Motor neuron (in vitro differentiated cells): ENCODE measurements around the gene ZBTB22. TPM values are rescaled to one million over a fixed set of nuclear protein-coding genes. Genes with fewer than 3 reads are reported as not detected.
"Not testable (repeated sequence)": the region's sequence is repeated elsewhere in the genome, so short reads cannot be mapped to it uniquely, and the experiment has no call there.

Experiments used
- ATAC-seq, 8 experiments: fragments of 200-7000 bp; cut with Tn5 transposase; replicated peaks in 6 of 8; 2 replicates each; pipeline ENCODE4 v1.8.0; 2021; ENCODE audit warnings: mild to moderate bottlenecking in 8 of 8, moderate library complexity in 8 of 8
- H3K27ac ChIP-seq, 2 donors: fragments of 250-450 bp; sonication (Bioruptor Pico); 2 replicates each; pipeline ENCODE4 v1.9.0; 2021; ENCODE audit warnings: antibody characterized with exemption in 2 of 2, mild to moderate bottlenecking in 2 of 2, moderate library complexity in 1 of 2
- H3K4me1 ChIP-seq, 2 donors: fragments of 250-450 bp; sonication (Bioruptor Pico); replicated peaks in 1 of 2; 2 replicates each; pipeline ENCODE4 v1.6.1; 2021; ENCODE audit warnings: antibody characterized with exemption in 2 of 2, mild to moderate bottlenecking in 2 of 2, moderate library complexity in 1 of 2
- H3K4me3 ChIP-seq, 5 donors: fragments of 250-450 bp; sonication (Bioruptor Pico); 2 replicates each; pipeline ENCODE4 v1.9.0; 2021; ENCODE audit warnings: antibody characterized with exemption in 5 of 5, mild to moderate bottlenecking in 5 of 5, moderate library complexity in 4 of 5
- WGBS, 10 experiments: fragments of 450-650 bp; shearing (Covaris generic); methylation state at CpG; one replicate each; pipeline ENCODE4 v1.0.0; 2022; 5-methylcytosine and 5-hydroxymethylcytosine counted together
- in situ Hi-C, 9 experiments: fragments of 400-800 bp; cut with MboI; loops; one replicate each; pipeline ENCODE4 v1.15.0; 2021; ENCODE audit warnings: low sequenced_read_pairs in 9 of 9, low pct_unique_long_range_greater_than_20kb in 2 of 9; ENCODE audit not compliant: unreplicated experiment in 9 of 9
- total RNA-seq, 8 experiments: library from RNA; unstranded; fragments of 300-600 nt; gene quantifications; 2 replicates each; pipeline versions ENCODE4 v1.2.3 to v1.2.4, GENCODE V29; 2022

ZBTB22 gene, protein sequence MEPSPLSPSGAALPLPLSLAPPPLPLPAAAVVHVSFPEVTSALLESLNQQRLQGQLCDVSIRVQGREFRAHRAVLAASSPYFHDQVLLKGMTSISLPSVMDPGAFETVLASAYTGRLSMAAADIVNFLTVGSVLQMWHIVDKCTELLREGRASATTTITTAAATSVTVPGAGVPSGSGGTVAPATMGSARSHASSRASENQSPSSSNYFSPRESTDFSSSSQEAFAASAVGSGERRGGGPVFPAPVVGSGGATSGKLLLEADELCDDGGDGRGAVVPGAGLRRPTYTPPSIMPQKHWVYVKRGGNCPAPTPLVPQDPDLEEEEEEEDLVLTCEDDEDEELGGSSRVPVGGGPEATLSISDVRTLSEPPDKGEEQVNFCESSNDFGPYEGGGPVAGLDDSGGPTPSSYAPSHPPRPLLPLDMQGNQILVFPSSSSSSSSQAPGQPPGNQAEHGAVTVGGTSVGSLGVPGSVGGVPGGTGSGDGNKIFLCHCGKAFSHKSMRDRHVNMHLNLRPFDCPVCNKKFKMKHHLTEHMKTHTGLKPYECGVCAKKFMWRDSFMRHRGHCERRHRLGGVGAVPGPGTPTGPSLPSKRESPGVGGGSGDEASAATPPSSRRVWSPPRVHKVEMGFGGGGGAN
- 10 to 100 TPM in 7 of 8 experiments, 1 to 10 TPM in 1; 9.5 to 27.4 (median 18.9) TPM for total RNA-seq

DNA sequence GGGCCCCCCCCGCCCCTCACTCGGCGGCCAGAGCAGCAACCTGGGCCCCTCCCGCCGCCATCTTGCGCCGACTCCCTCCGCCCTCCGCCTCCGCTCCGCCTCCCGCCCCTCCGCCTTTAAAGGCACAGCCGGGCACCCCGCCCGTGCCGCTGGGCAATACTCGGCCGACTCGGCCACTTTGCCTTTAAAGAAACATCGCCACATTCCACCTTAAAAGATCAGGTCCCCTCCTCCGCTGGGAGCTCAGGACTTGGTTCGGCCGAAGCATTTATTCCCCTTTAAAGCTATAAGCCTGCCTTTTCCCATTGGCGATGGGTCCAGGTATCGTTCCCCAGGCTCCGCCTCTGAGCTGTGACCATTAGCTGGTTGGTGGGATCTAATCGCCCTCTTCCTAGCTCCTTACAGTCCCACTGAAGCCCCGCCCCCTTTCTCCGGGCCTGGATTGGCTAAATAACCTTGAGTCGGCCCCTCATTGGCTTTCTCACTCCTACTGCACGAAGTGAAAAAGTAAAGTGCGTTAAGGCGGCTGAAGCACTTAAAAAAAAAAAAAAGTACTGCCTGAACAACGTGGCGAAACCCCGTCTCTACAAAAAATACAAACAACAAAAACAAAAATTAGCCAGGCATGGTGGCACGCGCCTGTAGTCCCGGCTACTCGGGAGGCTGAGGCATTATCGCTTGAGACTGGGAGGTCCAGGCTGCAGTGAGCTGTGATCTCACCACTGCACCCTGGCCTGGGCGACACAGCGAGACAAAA, at the start of gene ZBTB22:
ZBTB22 (minus strand) TSS at position 76 of the 757 bp plus-strand sequence. CDS start 828 bp downstream, outside the sequence.
- peaks cover 19 to 22% of the 10 kb centered on the region in 2 donors for H3K4me1 ChIP-seq
- in situ Hi-C loops, result no loop called here
- ATAC-seq, result peak; percentile 51 to 89 (median 85)
- peak within 1 kb of the TSS; percentile 27 to 59 (median 45) for H3K4me3 ChIP-seq
- WGBS, 10 experiments, result 0 to 7% (median 1%) methylated on average over 2 to 25 of the region's 44 CpGs; no CpG with 5 or more reads in 1 of the 10 experiments
- peak within 1 kb of the TSS; percentile 62 to 79 for H3K27ac ChIP-seq

- in situ Hi-C loops, result no loop called here
- H3K4me1 ChIP-seq, result peaks cover 2 to 4% of the 10 kb centered on the region in 2 donors
- H3K4me3 ChIP-seq, result no peak overlapping the region
- H3K27ac ChIP-seq, result no peak overlapping the region
- ATAC-seq, result no peak
- 71 to 100% (median 85%) methylated on average over 1 to 8 of the region's 8 CpGs for WGBS, 10 experiments
Measured at GRCh38 chr6:33367009-33367714, 49.6 kb upstream of the ZBTB22 start.

DNA sequence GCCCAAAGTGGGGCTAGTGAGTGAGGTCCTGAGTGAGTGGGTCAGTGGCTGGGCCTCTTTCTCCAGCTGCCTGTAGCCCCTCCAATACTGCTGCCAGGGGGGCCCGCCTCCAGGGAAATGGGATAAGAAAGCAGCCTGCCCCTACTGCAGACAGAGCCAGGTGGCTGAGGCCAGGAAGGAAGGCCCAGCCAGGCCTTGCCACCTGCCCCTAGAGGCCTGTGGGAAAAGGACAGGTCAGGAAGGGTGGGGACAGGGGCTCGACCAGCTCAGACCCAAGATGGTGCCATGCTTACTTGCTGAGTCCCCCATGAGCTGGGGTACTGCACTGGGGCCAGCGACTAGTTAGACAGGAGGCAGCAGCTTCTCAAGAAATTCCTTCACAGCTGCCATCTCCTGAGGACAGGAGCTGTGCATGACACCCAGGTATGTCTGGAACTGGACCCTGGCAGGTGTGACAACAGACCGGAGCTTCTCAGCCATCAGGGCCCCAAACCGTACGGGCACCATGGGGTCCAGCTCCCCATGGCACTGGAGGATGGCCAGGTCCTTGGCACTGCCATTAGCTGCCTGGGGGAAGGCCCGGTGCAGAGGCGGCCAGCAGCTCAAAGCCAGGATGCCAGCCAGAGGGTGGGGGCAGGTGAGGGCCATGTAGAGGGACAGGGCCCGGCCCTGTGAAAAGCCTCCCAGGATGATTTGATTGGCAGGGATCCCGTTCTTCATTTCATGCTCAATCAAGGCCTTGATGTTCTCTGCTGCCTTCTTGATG, 47.8 kb upstream of the ZBTB22 start:
- in situ Hi-C loops, H3K4me1 ChIP-seq, H3K4me3 ChIP-seq, H3K27ac ChIP-seq: not testable (repeated sequence)
- peak in 4 of 8 experiments; percentile 20 to 31 (median 24) for ATAC-seq
- 50 to 100% (median 65%) methylated on average over 1 to 4 of the region's 10 CpGs; no CpG with 5 or more reads in 7 of the 10 experiments for WGBS, 10 experiments

- peak; percentile 51 to 92 (median 82) for ATAC-seq
- H3K4me1 ChIP-seq, H3K27ac ChIP-seq, H3K4me3 ChIP-seq, in situ Hi-C loops: not testable (repeated sequence)
- WGBS, 10 experiments, result 0 to 24% (median 3%) methylated on average over 1 to 5 of the region's 8 CpGs
Measured at GRCh38 chr6:33364475-33365205, 47.1 kb upstream of the ZBTB22 start.

- 0 to 100% (median 91%) methylated on average over 1 to 12 of the region's 12 CpGs; no CpG with 5 or more reads in 1 of the 10 experiments for WGBS, 10 experiments
- in situ Hi-C loops, H3K4me3 ChIP-seq, H3K27ac ChIP-seq, H3K4me1 ChIP-seq, ATAC-seq: not testable (repeated sequence)
Measured at GRCh38 chr6:33363486-33363885, 45.9 kb upstream of the ZBTB22 start.

DNA sequence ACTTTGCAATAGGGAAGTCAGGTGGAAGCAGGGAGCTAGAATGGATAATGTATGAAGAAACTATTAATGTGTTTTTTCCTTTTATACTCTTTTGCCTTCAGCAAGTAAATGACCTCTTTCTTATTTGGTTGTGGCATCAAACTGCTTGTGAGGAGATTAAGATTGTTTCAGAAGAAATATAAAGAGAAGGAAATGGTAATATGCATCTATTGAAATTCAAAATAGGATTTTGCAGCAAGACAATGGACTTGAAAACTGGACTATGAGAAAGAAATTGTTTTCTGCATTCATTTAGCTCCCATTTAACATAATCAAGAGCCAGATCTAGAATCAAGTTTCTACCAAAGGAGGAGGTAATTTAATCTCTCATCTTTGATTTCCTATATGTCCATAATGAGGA, 41.8 kb upstream of the ZBTB22 start:
- in situ Hi-C loops, result no loop called here
- Histone ChIP-seq H3K27ac (no peak overlapping the region), H3K4me3 (no peak overlapping the region), H3K4me1 (peaks cover under 1 to 14% of the 10 kb centered on the region in 2 donors)
- ATAC-seq, result no peak

DNA sequence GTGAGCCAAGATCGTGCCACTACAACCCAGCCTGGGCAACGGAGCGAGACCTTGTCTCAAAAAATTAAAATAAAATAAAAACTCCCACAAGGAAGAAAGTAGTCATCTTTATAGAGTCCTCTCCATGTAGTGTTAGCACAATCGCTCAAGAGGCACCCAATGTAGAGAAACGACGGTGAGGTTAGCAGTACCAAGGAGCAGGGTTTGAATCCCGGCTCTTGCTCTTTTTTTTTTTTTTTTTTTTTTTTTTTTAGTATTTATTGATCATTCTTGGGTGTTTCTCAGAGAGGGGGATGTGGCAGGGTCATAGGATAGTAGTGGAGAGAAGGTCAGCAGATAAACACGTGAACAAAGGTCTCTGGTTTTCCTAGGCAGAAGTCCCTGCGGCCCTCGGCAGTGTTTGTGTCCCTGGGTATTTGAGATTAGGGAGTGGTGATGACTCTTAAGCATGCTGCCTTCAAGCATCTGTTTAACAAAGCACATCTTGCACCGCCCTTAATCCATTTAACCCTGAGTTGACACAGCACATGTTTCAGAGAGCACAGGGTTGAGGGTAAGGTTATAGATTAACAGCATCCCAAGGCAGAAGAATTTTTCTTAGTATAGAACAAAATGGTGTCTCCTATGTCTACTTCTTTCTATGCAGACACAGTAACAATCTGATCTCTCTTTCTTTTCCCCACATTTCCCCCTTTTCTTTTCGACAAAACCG, 39.8 kb upstream of the ZBTB22 start:
- WGBS, 10 experiments, result 37 to 92% (median 70%) methylated on average over 3 to 7 of the region's 13 CpGs; no CpG with 5 or more reads in 2 of the 10 experiments
- in situ Hi-C loops, H3K4me3 ChIP-seq: not testable (repeated sequence)
- peak in 1 of 8 experiments; percentile 28 for ATAC-seq
- peaks cover 0 to 12% of the 10 kb centered on the region in 2 donors for H3K4me1 ChIP-seq
- H3K27ac ChIP-seq, result peak overlapping the region in 1 of 2 donors; percentile 18

- WGBS, 10 experiments, result 43 to 100% methylated on average over 1 of the region's 3 CpGs; no CpG with 5 or more reads in 8 of the 10 experiments
- Histone ChIP-seq H3K4me1 (peaks cover 0 to 12% of the 10 kb centered on the region in 2 donors), H3K27ac (no peak overlapping the region), H3K4me3 (no peak overlapping the region)
- in situ Hi-C loops, result no loop called here
- ATAC-seq, result no peak
Measured at GRCh38 chr6:33356295-33356694, 38.8 kb upstream of the ZBTB22 start.

DNA sequence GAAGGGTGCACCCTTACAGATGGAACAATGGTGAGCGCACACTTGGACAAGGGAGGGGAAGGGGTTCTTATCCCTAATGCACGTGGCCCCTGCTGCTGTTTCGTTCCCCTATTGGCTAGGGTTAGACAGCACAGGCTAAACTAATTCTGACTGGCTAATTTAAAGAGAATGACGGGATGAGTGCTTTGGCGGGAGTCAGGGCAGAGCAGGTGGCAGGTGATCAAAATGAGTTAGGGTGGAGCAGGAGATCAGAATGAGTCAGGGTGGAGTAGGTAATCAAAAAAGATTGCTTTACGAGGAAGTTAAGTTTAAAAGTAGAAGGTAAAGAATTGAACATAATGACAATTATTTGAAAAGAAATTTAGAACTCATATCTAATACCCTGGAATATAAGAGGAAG, 38.3 kb upstream of the ZBTB22 start:
- H3K4me3 ChIP-seq, in situ Hi-C loops, ATAC-seq, H3K27ac ChIP-seq: not testable (repeated sequence)
- 65 to 100% (median 89%) methylated on average over 2 to 6 of the region's 6 CpGs; no CpG with 5 or more reads in 1 of the 10 experiments for WGBS, 10 experiments
- peaks cover 0 to 12% of the 10 kb centered on the region in 2 donors for H3K4me1 ChIP-seq

DNA sequence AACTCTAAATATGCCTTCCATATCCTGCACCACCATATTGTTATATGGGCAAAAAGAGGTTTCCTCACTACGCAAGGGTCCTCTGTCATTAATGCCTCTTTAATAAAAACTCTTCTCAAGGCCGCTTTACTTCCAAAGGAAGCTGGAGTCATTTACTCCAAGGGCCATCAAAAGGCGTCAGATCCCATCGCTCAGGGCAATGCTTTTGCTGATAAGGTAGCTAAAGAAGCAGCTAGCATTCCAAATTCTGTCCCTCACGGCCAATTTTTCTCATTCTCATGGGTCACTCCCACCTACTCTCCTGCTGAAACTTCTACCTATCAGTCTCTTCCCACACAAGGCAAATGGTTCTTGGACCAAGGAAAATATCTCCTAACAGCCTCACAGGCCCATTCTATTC, 30.3 kb upstream of the ZBTB22 start:
- in situ Hi-C loops, result no loop called here
- no peak for ATAC-seq
- WGBS, 10 experiments, result 50 to 100% (median 96%) methylated on average over 1 to 5 of the region's 5 CpGs
- Histone ChIP-seq H3K27ac (no peak overlapping the region), H3K4me3 (no peak overlapping the region), H3K4me1 (peaks cover 4 to 5% of the 10 kb centered on the region in 2 donors)

DNA sequence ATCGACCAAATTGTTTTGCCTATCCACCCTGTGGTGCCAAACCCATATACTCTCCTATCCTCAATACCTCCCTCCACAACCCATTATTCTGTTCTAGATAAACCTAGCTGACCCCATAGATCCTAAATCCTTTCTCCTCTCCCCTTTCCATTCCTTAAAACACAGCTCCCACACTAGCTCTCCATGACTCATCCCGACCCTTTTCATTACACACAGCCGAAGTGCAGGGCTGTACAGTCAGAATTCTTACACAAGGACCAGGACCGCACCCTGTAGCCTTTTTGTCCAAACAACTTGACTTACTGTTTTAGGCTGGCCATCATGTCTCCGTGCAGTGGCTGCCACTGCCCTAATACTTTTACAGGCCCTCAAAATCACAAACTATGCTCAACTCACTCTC, 29.4 kb upstream of the ZBTB22 start:
- WGBS, 10 experiments, result 31 to 100% (median 70%) methylated on average over 1 to 4 of the region's 5 CpGs; no CpG with 5 or more reads in 1 of the 10 experiments
- in situ Hi-C loops, H3K4me3 ChIP-seq, ATAC-seq, H3K27ac ChIP-seq, H3K4me1 ChIP-seq: not testable (repeated sequence)
